GM23338 (cell line): ENCODE measurements around the gene RELN. TPM values are rescaled to one million over a fixed set of nuclear protein-coding genes. Genes with fewer than 3 reads are reported as not detected.

Experiments
- ATAC-seq: fragments of 200-7000 bp; cut with Tn5 transposase; 3 replicates; pipeline ENCODE4 v1.9.1; 2020
- DNase-seq: peaks from one replicate; pipeline ENCODE4 v3.0.0-alpha.2; 2015; ENCODE audit warnings: low spot score
- H2AFZ ChIP-seq: fragments of 200-600 bp; sonication (generic); 2 replicates; pipeline ENCODE4 v1.8.0; 2016; ENCODE audit warnings: antibody characterized with exemption, mild to moderate bottlenecking, moderate library complexity
- H3F3A ChIP-seq: fragments of 200-600 bp; sonication (generic); replicated peaks from 2 replicates; pipeline ENCODE4 v1.8.0; 2017; ENCODE audit warnings: antibody characterized with exemption, mixed run types, low read depth
- H3K27ac ChIP-seq: fragments of 200-600 bp; sonication (generic); 2 replicates; pipeline ENCODE4 v1.6.1; 2016; ENCODE audit warnings: low read depth
- H3K27me3 ChIP-seq: fragments of 200-600 bp; sonication (generic); 2 replicates; pipeline ENCODE4 v1.8.0; 2016; ENCODE audit warnings: mild to moderate bottlenecking, mixed run types, moderate library complexity; ENCODE audit not compliant: insufficient read depth
- H3K36me3 ChIP-seq: fragments of 200-600 bp; sonication (generic); 2 replicates; pipeline ENCODE4 v1.8.0; 2016; ENCODE audit warnings: mild to moderate bottlenecking; ENCODE audit not compliant: insufficient read depth
- H3K4me1 ChIP-seq: fragments of 200-600 bp; sonication (generic); 2 replicates; pipeline ENCODE4 v1.8.0; 2016; ENCODE audit warnings: mild to moderate bottlenecking, moderate library complexity; ENCODE audit not compliant: insufficient read depth
- H3K4me2 ChIP-seq: fragments of 200-600 bp; sonication (generic); 2 replicates; pipeline ENCODE4 v1.7.1; 2017; ENCODE audit warnings: mixed run types
- H3K4me3 ChIP-seq: fragments of 200-600 bp; sonication (generic); 2 replicates; pipeline ENCODE4 v1.6.1; 2016; ENCODE audit warnings: mixed run types
- H3K79me2 ChIP-seq: fragments of 200-600 bp; sonication (generic); replicated peaks from 2 replicates; pipeline ENCODE4 v1.8.0; 2017; ENCODE audit warnings: mild to moderate bottlenecking; ENCODE audit not compliant: insufficient read depth
- H3K9me2 ChIP-seq: fragments of 200-600 bp; sonication (generic); 2 replicates; pipeline ENCODE4 v1.8.0; 2017; ENCODE audit not compliant: insufficient read depth
- H4K20me1 ChIP-seq: fragments of 200-600 bp; sonication (generic); replicated peaks from 2 replicates; pipeline ENCODE4 v1.8.0; 2017; ENCODE audit warnings: mild to moderate bottlenecking; ENCODE audit not compliant: insufficient read depth
- H3K27ac Mint-ChIP-seq: 2 replicates; pipeline ENCODE4 v1.8.0; 2020; ENCODE audit warnings: inconsistent platforms, mild to moderate bottlenecking, moderate library complexity, mixed read lengths
- H3K27me3 Mint-ChIP-seq: 3 replicates; pipeline ENCODE4 v1.8.0; 2022; ENCODE audit warnings: low read depth, mild to moderate bottlenecking, moderate library complexity, mixed read lengths, inconsistent platforms; ENCODE audit not compliant: insufficient read depth, poor library complexity
- H3K36me3 Mint-ChIP-seq: 3 replicates; pipeline ENCODE4 v1.8.0; 2021; ENCODE audit warnings: low read depth, mild to moderate bottlenecking, inconsistent platforms, moderate library complexity, mixed read lengths
- H3K4me1 Mint-ChIP-seq: 3 replicates; pipeline ENCODE4 v1.8.0; 2020; ENCODE audit warnings: mild to moderate bottlenecking, inconsistent platforms, mixed read lengths
- H3K4me3 Mint-ChIP-seq: 3 replicates; pipeline ENCODE4 v1.8.0; 2021; ENCODE audit warnings: moderate library complexity, mild to moderate bottlenecking, inconsistent platforms, mixed read lengths
- H3K9me3 Mint-ChIP-seq: 3 replicates; pipeline ENCODE4 v1.8.0; 2020; ENCODE audit warnings: moderate library complexity, mild to moderate bottlenecking, inconsistent platforms, mixed read lengths
- CREB1 ChIP-seq: fragments of 250-450 bp; sonication (Bioruptor Pico); IDR thresholded peaks from 2 replicates; pipeline ENCODE4 v1.5.0; 2020; ENCODE audit warnings: low read depth, mild to moderate bottlenecking, moderate library complexity
- EZH2 ChIP-seq: fragments of 200-600 bp; sonication (generic); IDR thresholded peaks from one replicate; pipeline ENCODE4 v1.8.0; 2017; ENCODE audit warnings: antibody characterized with exemption, mild to moderate bottlenecking, low read depth; ENCODE audit not compliant: unreplicated experiment
- EZH2phosphoT487 ChIP-seq: fragments of 200-600 bp; sonication (generic); IDR thresholded peaks from one replicate; pipeline ENCODE4 v1.8.1; 2018; ENCODE audit warnings: antibody characterized with exemption; ENCODE audit not compliant: unreplicated experiment
- JUNB ChIP-seq: IDR thresholded peaks from one replicate; pipeline ENCODE4 v1.6.1; 2016; ENCODE audit warnings: antibody characterized with exemption; ENCODE audit not compliant: unreplicated experiment
- NANOG ChIP-seq: IDR thresholded peaks from 2 replicates; pipeline ENCODE4 v1.6.1; 2016; ENCODE audit warnings: antibody characterized with exemption, borderline replicate concordance
- ZNF114 ChIP-seq: fragments of 250-450 bp; sonication (Bioruptor Pico); IDR thresholded peaks from 2 replicates; pipeline ENCODE4 v1.5.0; 2020; ENCODE audit warnings: mild to moderate bottlenecking, moderate library complexity
- ZNF331 ChIP-seq: fragments of 250-450 bp; sonication (Bioruptor Pico); IDR thresholded peaks from 2 replicates; pipeline ENCODE4 v1.5.0; 2020; ENCODE audit warnings: low read depth, mild to moderate bottlenecking, moderate library complexity
- ZNF462 ChIP-seq: fragments of 250-450 bp; sonication (Bioruptor Pico); IDR thresholded peaks from 2 replicates; pipeline ENCODE4 v1.5.0; 2020; ENCODE audit warnings: mild to moderate bottlenecking, moderate library complexity
- polyA plus RNA-seq: library from polyadenylated mRNA; unstranded; fragments of >200 nt; fragmentation: Nextera tagmentation; extraction: Ambion mirVana; gene quantifications from 2 replicates; pipeline ENCODE4 v1.2.1, GENCODE V29; 2016
- total RNA-seq: library from RNA; depleted of rRNA; stranded (reverse); fragments of >200 nt; shearing (Covaris generic); gene quantifications from 2 replicates; pipeline ENCODE4 v1.2.3, GENCODE V29; 2014
- TF ChIP-seq, protein P1 (sequence below): IDR thresholded peaks from one replicate; pipeline ENCODE4 v1.6.1; 2018; ENCODE audit warnings: antibody characterized with exemption; ENCODE audit not compliant: unreplicated experiment

Gene RELN
- total and polyA plus RNA-seq, 2 experiments from 2014 or later, result 0.10 to 0.76 TPM

DNA sequence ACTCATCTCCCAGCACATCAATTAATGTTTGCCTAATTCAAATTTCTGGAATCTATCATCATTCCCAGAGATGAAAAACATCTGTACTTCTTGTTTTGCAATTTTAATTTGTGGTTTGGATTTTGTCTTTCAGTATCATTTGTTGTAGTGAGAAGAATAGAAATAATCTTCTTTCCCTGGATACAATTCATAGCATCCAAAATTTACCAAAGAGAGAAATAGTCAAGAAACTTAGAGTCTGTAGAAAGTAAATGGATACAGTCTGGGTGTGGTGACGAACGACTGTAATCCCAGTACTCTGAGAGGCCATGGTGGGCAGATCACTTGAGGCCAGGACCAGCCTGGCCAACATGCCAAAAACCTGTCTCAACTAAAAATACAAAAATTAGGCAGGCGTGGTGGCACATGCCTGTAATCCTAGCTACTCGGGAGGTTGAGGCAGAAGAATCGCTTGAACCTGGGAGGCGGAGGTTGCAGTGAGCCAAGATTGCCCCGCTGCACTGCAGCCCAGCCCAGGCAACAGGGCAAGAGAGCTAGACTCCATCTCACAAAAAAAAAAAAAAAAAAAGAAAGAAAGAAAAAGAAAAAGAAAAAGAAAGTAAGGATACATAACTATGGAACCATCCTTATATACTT is 193.0 kb downstream of the RELN start:
- TF ChIP-seq NANOG (no peak), CREB1 (CRISPR knock-in tag) (no peak), ZNF462 (CRISPR knock-in tag) (no peak), EZH2phosphoT487 (no peak), ZNF331 (no peak), EZH2 (no peak), JUNB (no peak), ZNF114 (CRISPR knock-in tag) (no peak)
- TF ChIP-seq, protein P1, sequence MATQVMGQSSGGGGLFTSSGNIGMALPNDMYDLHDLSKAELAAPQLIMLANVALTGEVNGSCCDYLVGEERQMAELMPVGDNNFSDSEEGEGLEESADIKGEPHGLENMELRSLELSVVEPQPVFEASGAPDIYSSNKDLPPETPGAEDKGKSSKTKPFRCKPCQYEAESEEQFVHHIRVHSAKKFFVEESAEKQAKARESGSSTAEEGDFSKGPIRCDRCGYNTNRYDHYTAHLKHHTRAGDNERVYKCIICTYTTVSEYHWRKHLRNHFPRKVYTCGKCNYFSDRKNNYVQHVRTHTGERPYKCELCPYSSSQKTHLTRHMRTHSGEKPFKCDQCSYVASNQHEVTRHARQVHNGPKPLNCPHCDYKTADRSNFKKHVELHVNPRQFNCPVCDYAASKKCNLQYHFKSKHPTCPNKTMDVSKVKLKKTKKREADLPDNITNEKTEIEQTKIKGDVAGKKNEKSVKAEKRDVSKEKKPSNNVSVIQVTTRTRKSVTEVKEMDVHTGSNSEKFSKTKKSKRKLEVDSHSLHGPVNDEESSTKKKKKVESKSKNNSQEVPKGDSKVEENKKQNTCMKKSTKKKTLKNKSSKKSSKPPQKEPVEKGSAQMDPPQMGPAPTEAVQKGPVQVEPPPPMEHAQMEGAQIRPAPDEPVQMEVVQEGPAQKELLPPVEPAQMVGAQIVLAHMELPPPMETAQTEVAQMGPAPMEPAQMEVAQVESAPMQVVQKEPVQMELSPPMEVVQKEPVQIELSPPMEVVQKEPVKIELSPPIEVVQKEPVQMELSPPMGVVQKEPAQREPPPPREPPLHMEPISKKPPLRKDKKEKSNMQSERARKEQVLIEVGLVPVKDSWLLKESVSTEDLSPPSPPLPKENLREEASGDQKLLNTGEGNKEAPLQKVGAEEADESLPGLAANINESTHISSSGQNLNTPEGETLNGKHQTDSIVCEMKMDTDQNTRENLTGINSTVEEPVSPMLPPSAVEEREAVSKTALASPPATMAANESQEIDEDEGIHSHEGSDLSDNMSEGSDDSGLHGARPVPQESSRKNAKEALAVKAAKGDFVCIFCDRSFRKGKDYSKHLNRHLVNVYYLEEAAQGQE, result no peak
- Histone ChIP-seq H2AFZ (no peak overlapping the region), H3K79me2 (no peaks in the 10 kb centered on the region), H3F3A (no peaks in the 10 kb centered on the region), H3K27me3 (no peaks in the 10 kb centered on the region), H3K9me2 (no peaks in the 10 kb centered on the region), H3K4me3 (no peak overlapping the region), H3K27ac (no peak overlapping the region), H3K4me2 (no peak overlapping the region), H3K4me1 (no peaks in the 10 kb centered on the region), H4K20me1 (no peaks in the 10 kb centered on the region), H3K36me3 (no peaks in the 10 kb centered on the region)
- Mint-ChIP-seq H3K4me1 (peaks cover 4% of the 10 kb centered on the region; the same call in 2 of the 3 replicates), H3K27me3 (no peaks in the 10 kb centered on the region), H3K27ac (no peak overlapping the region), H3K4me3 (no peak overlapping the region), H3K36me3 (no peaks in the 10 kb centered on the region), H3K9me3 (no peaks in the 10 kb centered on the region)
- ATAC-seq (no peak), DNase-seq (no peak)
